ENCODE results near the gene HTRA1.

DNA sequence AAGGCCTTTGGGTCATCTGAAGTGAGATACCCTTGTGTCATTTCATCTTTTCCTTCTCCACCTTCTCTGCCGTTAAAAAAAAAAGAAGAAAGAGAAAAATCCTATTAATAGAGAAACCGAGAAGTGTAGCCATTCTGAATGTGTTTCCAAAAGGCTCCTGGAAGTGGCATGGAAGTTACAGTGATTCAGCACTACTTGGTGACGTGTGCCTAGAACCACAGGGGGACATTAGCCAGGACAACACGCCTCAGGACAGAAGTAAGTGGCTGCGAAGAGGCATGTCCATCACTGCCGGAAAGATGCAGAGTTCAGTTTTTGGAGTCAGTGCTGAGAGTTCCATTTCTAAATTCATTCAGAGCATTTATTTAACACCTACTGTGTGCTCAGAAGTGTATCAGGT is 6.3 kb downstream of the HTRA1 start:
- TF ChIP-seq, protein P1, sequence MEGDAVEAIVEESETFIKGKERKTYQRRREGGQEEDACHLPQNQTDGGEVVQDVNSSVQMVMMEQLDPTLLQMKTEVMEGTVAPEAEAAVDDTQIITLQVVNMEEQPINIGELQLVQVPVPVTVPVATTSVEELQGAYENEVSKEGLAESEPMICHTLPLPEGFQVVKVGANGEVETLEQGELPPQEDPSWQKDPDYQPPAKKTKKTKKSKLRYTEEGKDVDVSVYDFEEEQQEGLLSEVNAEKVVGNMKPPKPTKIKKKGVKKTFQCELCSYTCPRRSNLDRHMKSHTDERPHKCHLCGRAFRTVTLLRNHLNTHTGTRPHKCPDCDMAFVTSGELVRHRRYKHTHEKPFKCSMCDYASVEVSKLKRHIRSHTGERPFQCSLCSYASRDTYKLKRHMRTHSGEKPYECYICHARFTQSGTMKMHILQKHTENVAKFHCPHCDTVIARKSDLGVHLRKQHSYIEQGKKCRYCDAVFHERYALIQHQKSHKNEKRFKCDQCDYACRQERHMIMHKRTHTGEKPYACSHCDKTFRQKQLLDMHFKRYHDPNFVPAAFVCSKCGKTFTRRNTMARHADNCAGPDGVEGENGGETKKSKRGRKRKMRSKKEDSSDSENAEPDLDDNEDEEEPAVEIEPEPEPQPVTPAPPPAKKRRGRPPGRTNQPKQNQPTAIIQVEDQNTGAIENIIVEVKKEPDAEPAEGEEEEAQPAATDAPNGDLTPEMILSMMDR (conservative IDR thresholded peaks at IDR 0.05): no peak
- no peak for TF ChIP-seq ZFX (IDR thresholded peaks at IDR 0.05)

Measured in C4-2B (cell line).